Tibial nerve (tissue), 4 donors: Measurements from ENCODE around the gene LTBR. TPM values are rescaled to one million over a fixed set of nuclear protein-coding genes. Genes with fewer than 3 reads are reported as not detected.
"Not testable (repeated sequence)": the region's sequence is repeated elsewhere in the genome, so short reads cannot be mapped to it uniquely, and the experiment has no call there.

Experiments
- DNase-seq, 2 donors: peaks; one replicate each; pipeline ENCODE4 v3.0.0-alpha.2; 2019; ENCODE audit warnings: low spot score in 2 of 2
- H3K27ac ChIP-seq, 4 donors: fragments of 200-600 bp; sonication (generic) in 3 of 4; one replicate each; pipeline ENCODE4 v1.5.1; 2017 to 2019; ENCODE audit warnings: mild to moderate bottlenecking in 1 of 4
- H3K27me3 ChIP-seq, 2 donors: fragments of 200-600 bp; sonication (generic) in 1 of 2; one replicate each; pipeline versions ENCODE4 v1.5.1 to v1.6.0; 2017 to 2019
- H3K36me3 ChIP-seq, 3 donors: fragments of 200-600 bp; sonication (generic); one replicate each; pipeline ENCODE4 v1.5.1; 2018 to 2019
- H3K4me1 ChIP-seq, 4 donors: fragments of 200-600 bp; sonication (generic) in 3 of 4; one replicate each; pipeline ENCODE4 v1.5.1; 2017 to 2019
- H3K4me3 ChIP-seq, 4 donors: fragments of 200-600 bp; sonication (generic) in 3 of 4; one replicate each; pipeline ENCODE4 v1.5.1; 2017 to 2019; ENCODE audit warnings: mild to moderate bottlenecking in 1 of 4, moderate library complexity in 1 of 4
- H3K9me3 ChIP-seq, 4 donors: fragments of 200-600 bp; sonication (generic) in 3 of 4; one replicate each; pipeline ENCODE4 v1.5.1; 2017 to 2019
- EP300 ChIP-seq, 2 donors: sonication (generic); formaldehyde crosslinking; IDR thresholded peaks; one replicate each; pipeline ENCODE4 v1.6.1; 2017; ENCODE audit warnings: antibody characterized with exemption in 2 of 2, mild to moderate bottlenecking in 1 of 2
- POLR2A ChIP-seq, 2 donors: fragments of 450-650 bp; IDR thresholded peaks; one replicate each; pipeline ENCODE4 v1.6.1; 2017; ENCODE audit warnings: antibody characterized with exemption in 2 of 2, mild to moderate bottlenecking in 2 of 2, moderate library complexity in 2 of 2
- WGBS, 2 donors: methylation state at CpG; one replicate each; pipeline ENCODE4 v1.1.5; 2018; 5-methylcytosine and 5-hydroxymethylcytosine counted together
- total RNA-seq, 4 donors: library from RNA; depleted of rRNA; stranded (reverse); fragments of >200 nt; gene quantifications; one replicate each; pipeline ENCODE4 v1.1.0, GENCODE V29; 2016
- TF ChIP-seq, protein P1 (sequence below), 5 experiments: fragments of 200-600 bp in 3 of 5; fragments of 450-650 bp in 2 of 5; sonication (generic) in 3 of 5; IDR thresholded peaks; one replicate each; pipeline ENCODE4 v1.5.1; 2016 to 2019; ENCODE audit warnings: antibody characterized with exemption in 5 of 5, mild to moderate bottlenecking in 3 of 5, moderate library complexity in 2 of 5

LTBR gene
- total RNA-seq, 4 donors from 2014 or later: 119 to 234 (median 151) TPM

DNA sequence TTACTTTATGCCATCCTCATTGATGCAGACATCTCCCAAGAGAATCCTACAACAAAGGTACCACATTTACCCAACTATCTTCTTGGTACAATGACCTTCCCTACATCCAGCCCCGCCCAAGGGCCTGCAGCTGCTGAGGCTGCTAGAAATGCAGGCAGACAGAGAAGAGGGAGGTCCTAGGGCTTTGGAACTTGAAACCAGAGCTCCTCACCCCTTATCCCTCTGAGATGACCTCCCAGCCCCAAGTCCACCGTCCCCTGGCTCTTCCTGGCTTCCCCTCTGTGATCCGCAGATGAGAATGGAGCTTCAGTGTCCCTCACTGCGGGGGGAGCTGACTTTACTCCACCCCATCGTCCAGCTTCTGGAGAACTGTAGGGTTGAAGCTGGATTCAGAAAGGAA, 40.4 kb upstream of the LTBR start:
- no peaks in the 10 kb centered on the region for H3K27me3 ChIP-seq
- H3K4me1 ChIP-seq: peaks cover 4 to 79% (median 46%) of the 10 kb centered on the region in 4 donors
- H3K27ac ChIP-seq: peak overlapping the region; percentile 97 to 99 (median 99)
- no peaks in the 10 kb centered on the region for H3K36me3 ChIP-seq
- H3K4me3 ChIP-seq: no peak overlapping the region
- H3K9me3 ChIP-seq: no peaks in the 10 kb centered on the region
- DNase-seq: no peak
- 21 to 36% methylated on average over 5 of the region's 5 CpGs for WGBS, 2 donors
- TF ChIP-seq, protein P1, sequence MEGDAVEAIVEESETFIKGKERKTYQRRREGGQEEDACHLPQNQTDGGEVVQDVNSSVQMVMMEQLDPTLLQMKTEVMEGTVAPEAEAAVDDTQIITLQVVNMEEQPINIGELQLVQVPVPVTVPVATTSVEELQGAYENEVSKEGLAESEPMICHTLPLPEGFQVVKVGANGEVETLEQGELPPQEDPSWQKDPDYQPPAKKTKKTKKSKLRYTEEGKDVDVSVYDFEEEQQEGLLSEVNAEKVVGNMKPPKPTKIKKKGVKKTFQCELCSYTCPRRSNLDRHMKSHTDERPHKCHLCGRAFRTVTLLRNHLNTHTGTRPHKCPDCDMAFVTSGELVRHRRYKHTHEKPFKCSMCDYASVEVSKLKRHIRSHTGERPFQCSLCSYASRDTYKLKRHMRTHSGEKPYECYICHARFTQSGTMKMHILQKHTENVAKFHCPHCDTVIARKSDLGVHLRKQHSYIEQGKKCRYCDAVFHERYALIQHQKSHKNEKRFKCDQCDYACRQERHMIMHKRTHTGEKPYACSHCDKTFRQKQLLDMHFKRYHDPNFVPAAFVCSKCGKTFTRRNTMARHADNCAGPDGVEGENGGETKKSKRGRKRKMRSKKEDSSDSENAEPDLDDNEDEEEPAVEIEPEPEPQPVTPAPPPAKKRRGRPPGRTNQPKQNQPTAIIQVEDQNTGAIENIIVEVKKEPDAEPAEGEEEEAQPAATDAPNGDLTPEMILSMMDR (IDR thresholded peaks at IDR 0.05): no peak
- no peak for TF ChIP-seq POLR2A (IDR thresholded peaks at IDR 0.05)
- TF ChIP-seq EP300 (IDR thresholded peaks at IDR 0.05): no peak

DNA sequence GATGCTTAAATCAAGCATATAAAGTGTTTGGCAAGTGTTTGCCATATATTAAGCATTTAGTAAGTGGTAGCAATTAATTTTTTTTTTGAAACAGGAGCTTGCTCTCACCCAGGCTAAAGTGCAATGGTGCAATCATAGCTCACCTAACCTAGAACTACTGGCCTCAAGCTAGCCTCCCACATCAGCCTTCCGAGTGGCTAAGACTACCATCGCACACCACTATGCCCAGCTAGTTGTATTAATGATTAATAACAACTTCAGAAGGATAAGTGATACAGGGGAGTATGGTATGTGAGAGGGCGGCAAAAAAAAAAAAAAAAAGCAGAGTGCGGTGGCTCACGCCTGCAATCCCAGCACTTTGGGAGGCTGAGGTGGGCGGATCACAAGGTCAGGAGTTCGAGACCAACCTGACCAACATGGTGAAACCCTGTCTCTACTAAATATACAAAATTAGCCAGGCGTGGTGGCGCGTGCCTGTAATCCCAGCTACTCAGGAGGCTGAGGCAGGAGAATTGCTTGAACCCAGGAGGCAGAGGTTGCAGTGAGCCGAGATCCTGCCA, 39.8 kb upstream of the LTBR start:
- not testable (repeated sequence) for H3K36me3 ChIP-seq, H3K27me3 ChIP-seq, H3K9me3 ChIP-seq, H3K4me3 ChIP-seq, DNase-seq
- WGBS, 2 donors: 94 to 96% methylated on average over 11 of the region's 11 CpGs
- peaks cover 4 to 72% (median 40%) of the 10 kb centered on the region in 4 donors for H3K4me1 ChIP-seq
- peak overlapping the region in 3 of 4 donors; percentile 99 for H3K27ac ChIP-seq

DNA sequence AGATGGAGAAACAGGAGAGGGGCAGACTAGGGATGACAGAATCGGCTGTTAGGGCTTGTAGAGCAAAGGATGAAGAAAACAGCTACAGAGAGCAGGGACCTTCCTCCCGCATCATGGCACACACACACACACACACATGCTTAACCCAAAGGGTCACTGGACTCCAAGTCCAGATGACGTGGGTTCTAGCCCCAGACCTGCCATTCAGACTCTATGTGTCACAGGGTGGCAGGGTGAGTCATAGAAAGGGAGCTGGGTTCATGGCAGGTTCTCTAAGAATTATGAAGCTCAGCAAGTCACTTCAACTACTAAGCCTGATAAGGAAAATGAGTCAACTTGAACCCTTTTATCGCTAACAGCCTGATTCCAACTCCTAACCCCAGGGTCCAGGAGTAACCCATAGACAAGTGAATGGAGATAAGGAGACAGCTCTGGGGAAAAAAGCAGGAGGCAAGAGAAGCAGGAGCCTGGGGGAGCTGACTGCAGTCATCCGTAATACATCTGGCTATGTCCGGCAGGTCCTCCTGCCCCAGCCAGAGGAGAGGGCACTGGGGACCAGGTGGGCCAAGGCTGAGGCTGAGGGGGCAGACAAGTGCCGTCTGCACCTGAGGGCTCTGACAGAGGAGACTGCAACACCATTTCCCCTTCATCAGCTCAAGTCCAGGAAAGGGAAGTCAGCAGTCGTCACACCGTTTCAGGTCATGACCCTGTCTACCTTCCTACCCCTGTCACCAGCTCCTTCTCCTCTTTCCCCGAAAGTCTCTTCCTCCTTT, 38.5 kb upstream of the LTBR start:
- Histone ChIP-seq H3K4me1 (peaks cover 4 to 62% (median 38%) of the 10 kb centered on the region in 4 donors), H3K9me3 (no peaks in the 10 kb centered on the region), H3K4me3 (no peak overlapping the region), H3K36me3 (no peaks in the 10 kb centered on the region), H3K27me3 (no peaks in the 10 kb centered on the region), H3K27ac (peak overlapping the region in 3 of 4 donors; percentile 73 to 99 (median 79))
- 57 to 62% methylated on average over 10 of the region's 10 CpGs for WGBS, 2 donors
- no peak for TF ChIP-seq POLR2A (IDR thresholded peaks at IDR 0.05)
- TF ChIP-seq, protein P1 (IDR thresholded peaks at IDR 0.05): no peak
- TF ChIP-seq EP300 (IDR thresholded peaks at IDR 0.05): peak in 1 of 2 donors; percentile 58
- no peak for DNase-seq

DNA sequence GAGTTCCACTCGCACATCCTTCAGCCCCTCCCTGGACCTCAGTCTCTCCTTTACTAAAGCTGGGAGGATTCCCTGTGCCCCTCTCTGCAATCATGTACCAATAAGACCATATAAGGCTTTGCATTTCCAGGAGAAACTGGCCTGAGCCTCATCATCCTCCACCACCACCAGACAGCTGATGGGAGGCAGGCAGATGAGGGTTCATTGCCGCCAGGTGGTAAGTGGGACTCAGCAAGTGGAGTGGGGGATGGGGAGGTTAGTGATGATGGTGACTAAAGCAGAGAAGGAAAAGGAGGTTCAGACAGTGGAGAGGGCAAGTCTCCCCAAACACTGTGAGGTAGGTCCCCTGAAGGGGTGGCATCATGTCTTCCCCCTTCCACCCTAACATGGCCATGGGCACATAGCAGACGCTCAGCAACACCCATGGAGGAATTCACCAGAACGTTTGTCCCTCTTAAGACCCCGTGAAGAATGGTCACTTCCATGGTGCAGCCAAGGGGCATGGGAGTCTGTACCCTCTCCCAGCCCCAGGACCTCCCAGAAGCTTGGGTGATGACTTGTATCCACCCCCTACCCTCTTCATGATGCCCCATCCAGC, 37.6 kb upstream of the LTBR start:
- no peak for TF ChIP-seq EP300 (IDR thresholded peaks at IDR 0.05)
- no peak for TF ChIP-seq POLR2A (IDR thresholded peaks at IDR 0.05)
- TF ChIP-seq, protein P1 (IDR thresholded peaks at IDR 0.05): no peak
- H3K27ac ChIP-seq: peak overlapping the region in 3 of 4 donors; percentile 73 to 99 (median 79)
- no peaks in the 10 kb centered on the region for H3K9me3 ChIP-seq
- WGBS, 2 donors: 80 to 85% methylated on average over 5 of the region's 5 CpGs
- no peaks in the 10 kb centered on the region for H3K27me3 ChIP-seq
- no peak overlapping the region for H3K4me3 ChIP-seq
- H3K36me3 ChIP-seq: no peaks in the 10 kb centered on the region
- DNase-seq: no peak
- peaks cover 4 to 62% (median 38%) of the 10 kb centered on the region in 4 donors for H3K4me1 ChIP-seq

DNA sequence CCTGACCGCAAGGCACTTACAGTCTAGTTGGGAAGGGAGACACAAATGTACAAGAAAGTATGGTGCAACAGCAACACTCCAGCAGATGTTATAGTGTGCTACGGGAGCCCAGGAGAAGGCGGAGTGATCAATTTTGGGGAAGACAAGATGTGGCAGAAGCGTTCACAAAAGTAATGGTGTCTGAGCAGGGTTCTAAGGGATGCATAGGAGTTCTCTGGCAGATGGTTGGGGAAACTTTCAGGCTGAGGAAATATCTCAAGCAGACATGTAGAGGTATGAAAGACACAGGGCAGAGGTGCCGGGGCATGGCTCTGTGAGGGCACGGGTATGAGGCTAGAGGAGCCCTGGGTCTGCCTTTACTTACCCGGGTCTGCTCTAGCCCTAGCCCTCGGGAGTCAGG, 37.0 kb upstream of the LTBR start:
- Histone ChIP-seq H3K4me1 (peaks cover 4 to 62% (median 38%) of the 10 kb centered on the region in 4 donors), H3K27ac (peak overlapping the region in 3 of 4 donors; percentile 61 to 99 (median 83)), H3K27me3 (no peaks in the 10 kb centered on the region), H3K9me3 (no peaks in the 10 kb centered on the region), H3K4me3 (no peak overlapping the region), H3K36me3 (no peaks in the 10 kb centered on the region)
- no peak for DNase-seq
- 88 to 89% methylated on average over 8 of the region's 8 CpGs for WGBS, 2 donors
- TF ChIP-seq, protein P1 (IDR thresholded peaks at IDR 0.05): no peak
- TF ChIP-seq EP300 (IDR thresholded peaks at IDR 0.05) (no peak), POLR2A (IDR thresholded peaks at IDR 0.05) (no peak)
